Iris pigment epithelial cell (primary cell): Measurements from ENCODE around the gene CACNA1C.

Source experiments
- DNase-seq: peaks from one replicate; pipeline ENCODE4 v3.0.0-alpha.2; 2011; ENCODE audit warnings: low read depth

CACNA1C gene

GRCh38 chr12:2372178-2372577 is 319.4 kb downstream of the CACNA1C start:
- no peak for DNase-seq

- no peak for DNase-seq
These were observed 319.9 kb downstream of the CACNA1C start for GRCh38 chr12:2372735-2373134.

GRCh38 chr12:2373307-2373706 is 320.5 kb downstream of the CACNA1C start:
- DNase-seq: no peak

GRCh38 chr12:2374092-2374906 is 321.5 kb downstream of the CACNA1C start:
- DNase-seq: no peak

GRCh38 chr12:2375871-2376270 is 323.1 kb downstream of the CACNA1C start:
- no peak for DNase-seq

- no peak for DNase-seq
These were observed 324.3 kb downstream of the CACNA1C start for GRCh38 chr12:2376908-2377657.

GRCh38 chr12:2378835-2379330 is 326.1 kb downstream of the CACNA1C start:
- DNase-seq: no peak

- no peak for DNase-seq
These were observed 328.2 kb downstream of the CACNA1C start for GRCh38 chr12:2380946-2381345.

- peak; percentile 26 for DNase-seq
These were observed 329.8 kb downstream of the CACNA1C start for GRCh38 chr12:2382370-2383155.

GRCh38 chr12:2383325-2384028 is 330.7 kb downstream of the CACNA1C start:
- no peak for DNase-seq

GRCh38 chr12:2384029-2384386 is 331.2 kb downstream of the CACNA1C start:
- DNase-seq: peak; percentile 12

GRCh38 chr12:2384533-2385351 is 332.0 kb downstream of the CACNA1C start:
- DNase-seq: peak; percentile 82

GRCh38 chr12:2385529-2385928 is 332.7 kb downstream of the CACNA1C start:
- DNase-seq: no peak

- DNase-seq: no peak
These were observed 333.8 kb downstream of the CACNA1C start for GRCh38 chr12:2386566-2386965.

GRCh38 chr12:2387103-2387834 is 334.5 kb downstream of the CACNA1C start:
- DNase-seq: peak; percentile 10

GRCh38 chr12:2389079-2389790 is 336.4 kb downstream of the CACNA1C start:
- no peak for DNase-seq

GRCh38 chr12:2390133-2390532 is 337.3 kb downstream of the CACNA1C start:
- DNase-seq: no peak

- DNase-seq: no peak
These were observed 338.1 kb downstream of the CACNA1C start for GRCh38 chr12:2390850-2391390.

GRCh38 chr12:2391740-2392331 is 339.0 kb downstream of the CACNA1C start:
- DNase-seq: no peak
